GM21786 (cell line): ENCODE measurements around the gene VILL.
"Not testable (repeated sequence)": the region's sequence is repeated elsewhere in the genome, so short reads cannot be mapped to it uniquely, and the experiment has no call there.

Experiments used
- ATAC-seq: cut with Tn5 transposase; IDR thresholded peaks from one replicate; pipeline ENCODE4 v1.9.1; 2021; ENCODE audit not compliant: unreplicated experiment

VILL gene

DNA sequence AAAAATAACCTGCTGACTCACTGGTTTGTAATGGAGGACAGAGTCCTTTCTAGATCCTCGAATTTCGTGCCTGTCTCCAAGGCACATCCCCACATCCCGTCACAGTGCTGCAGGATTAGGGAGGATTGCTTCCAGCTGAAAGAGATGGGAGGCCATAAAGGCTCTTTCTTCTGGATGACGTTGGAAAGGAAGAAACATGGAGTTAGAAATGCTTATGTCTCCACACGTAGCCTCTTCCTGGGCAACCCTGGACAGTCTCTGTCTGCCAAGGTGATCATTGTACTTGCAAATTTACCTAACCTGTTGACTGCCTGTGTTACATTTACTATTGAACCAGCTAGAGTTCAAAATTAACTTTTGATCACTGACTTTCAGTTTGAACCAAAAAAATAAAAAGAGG, 27.6 kb upstream of the VILL start:
- ATAC-seq, result no peak

DNA sequence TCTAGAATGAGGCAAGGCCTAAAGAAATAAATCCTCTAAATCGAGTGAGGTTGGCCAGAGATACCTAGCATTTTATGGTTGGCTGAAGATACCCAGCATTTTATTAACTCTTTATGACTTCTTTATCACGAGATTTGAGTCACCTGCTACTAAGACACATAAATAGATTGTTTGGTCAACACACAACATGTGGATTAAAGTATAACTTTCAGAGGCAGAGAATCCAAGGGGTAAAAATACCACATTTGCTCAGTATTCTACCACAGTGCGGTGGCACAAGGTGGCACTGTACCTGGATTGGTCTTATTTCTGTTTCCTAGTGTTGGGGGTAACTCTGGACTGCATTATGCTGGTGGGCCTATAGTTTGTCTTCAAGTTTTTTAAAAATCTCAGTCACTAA, 27.0 kb upstream of the VILL start:
- ATAC-seq, result no peak

DNA sequence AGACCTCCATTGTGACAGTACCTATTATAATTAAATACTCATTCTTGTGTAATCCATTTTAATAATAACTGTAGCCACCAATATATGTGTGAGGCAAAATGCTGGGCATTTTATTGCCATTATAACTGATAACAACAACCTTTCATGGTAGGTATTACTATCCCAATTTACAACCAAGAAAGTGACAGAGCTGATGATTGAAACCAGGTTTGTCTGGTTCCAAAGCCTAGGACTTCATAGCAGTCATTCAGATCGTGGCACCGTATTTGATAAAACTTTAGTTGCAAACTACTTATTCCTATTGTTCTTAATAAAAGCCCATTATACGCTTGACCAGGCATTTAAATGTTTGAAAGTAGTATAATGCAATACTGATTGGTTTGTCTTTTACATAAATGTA, 26.4 kb upstream of the VILL start:
- ATAC-seq, result no peak

DNA sequence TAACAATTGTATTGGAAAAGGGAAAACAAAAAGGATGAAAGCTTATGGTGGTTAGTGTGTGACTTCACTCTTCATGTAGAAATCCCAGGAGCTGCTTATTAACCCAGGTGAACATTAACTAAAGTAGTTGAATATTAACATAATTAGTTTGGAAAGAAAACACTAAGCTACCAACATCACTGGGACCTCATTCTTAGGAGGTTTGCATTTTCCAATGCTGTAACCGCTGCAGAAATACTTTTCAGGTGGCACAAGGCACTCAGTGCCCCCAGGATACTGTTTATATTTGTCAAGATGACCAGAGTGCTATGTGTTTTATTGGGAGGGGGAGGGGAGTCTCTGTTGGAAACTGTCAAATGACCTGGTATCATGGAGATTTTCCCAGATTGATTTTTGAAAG, 25.9 kb upstream of the VILL start:
- ATAC-seq, result no peak

DNA sequence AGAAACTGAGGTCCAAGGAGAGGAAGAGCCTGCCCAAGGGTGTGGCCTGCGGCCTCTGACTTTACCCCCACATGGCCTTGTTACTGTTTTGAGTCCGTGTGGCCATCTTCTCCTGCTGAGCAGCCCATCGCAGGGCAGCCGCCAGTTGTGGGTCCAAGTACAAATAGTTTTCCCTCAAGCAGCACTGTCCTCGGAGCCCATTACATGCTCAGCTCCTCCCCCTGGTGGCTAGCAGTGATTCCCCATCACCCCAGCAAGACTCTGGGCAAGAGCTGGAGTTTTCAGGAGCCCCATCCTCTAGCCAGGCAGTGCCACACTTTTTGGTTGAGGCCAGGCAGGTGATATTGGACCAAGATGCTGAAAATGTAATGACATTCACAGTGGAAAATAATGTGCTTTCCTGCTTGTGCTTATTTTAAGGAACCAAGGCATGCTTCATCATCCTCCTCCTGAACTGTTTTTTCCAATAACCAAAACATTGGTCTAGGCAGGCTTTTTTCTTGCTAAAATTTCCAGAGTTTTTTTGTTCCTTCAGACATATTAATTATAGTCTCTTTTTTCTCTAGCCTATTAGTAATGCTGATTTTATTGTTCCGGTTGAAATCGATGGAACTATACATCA, 23.2 kb upstream of the VILL start:
- peak; percentile 57 for ATAC-seq

DNA sequence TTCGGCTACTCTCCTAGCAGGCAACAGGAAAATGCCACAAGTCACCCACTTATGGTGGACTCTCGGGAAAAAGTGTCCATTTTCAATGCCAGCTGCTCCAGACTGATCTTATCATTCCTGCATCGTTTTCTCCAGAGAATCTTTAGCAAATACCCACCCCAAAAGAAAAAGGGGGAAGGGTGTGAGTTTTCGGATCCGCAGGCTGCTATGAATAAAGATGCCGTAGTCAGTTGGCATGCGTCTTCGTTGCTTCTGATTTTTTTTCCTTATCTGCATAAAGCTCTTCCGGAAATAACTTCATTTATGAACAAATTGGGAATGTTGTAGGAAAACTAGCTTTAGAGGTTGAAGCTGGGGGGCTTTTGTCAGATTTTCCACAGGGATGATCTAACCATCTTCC, 22.4 kb upstream of the VILL start:
- ATAC-seq, result no peak

DNA sequence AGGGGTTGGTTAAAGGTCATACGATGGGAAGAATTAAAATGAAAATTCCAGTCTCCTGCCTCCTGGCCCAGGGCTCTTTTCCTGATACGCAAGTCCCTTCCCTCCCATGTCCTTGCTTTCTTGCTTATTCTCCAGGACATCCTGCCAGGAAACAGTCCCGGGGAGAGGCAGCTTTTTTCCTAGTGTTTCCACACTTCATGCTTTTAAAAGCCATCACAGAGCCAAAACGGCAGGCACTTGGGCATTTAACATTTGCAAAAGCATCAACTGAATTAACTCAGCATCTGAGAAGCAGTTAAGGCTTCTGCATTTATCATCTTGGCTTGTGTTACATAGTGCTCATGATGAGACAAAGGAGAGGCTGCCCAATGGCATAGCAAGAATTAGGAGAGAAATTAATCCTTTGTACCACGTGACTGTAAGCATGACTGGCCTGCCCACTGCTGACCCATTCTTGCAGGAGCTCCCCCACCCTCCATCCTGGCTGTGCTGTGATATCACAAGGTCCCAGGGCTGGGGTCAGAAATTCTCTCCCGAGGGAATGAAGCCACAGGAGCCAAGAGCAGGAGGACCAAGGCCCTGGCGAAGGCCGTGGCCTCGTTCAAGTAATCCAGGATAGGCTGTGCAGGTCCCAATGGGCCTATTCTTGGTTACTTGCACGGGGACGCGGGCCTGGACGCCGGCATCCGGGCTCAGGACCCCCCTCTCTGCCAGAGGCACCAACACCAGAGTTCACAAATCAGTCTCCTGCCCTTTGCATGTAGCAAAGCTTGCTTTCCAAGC, 21.6 kb upstream of the VILL start:
- ATAC-seq, result no peak

DNA sequence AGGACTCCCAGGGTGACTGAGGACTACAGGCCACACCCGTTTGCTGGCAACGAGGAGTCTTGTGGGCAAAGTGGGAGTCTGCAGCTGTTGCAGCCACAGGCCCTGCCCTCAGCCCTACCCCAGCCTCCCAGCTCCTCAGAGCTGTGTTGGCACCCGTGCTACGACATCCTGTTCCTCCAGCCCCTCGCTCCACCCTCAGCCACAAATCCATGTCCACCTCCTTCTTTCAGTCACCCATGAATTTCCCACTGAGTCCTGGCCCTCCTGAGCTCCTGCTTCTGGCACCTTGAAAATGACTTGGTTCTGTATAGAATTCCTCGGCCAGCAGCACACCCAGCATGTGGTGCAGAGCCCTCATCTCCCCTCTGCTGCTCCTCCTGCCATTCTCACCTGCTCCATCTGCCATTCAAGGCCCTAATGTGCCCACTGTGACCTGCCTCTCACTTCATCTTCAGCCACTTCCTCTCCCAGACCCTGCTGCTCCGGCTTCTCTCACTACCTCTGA, 20.9 kb upstream of the VILL start:
- no peak for ATAC-seq

DNA sequence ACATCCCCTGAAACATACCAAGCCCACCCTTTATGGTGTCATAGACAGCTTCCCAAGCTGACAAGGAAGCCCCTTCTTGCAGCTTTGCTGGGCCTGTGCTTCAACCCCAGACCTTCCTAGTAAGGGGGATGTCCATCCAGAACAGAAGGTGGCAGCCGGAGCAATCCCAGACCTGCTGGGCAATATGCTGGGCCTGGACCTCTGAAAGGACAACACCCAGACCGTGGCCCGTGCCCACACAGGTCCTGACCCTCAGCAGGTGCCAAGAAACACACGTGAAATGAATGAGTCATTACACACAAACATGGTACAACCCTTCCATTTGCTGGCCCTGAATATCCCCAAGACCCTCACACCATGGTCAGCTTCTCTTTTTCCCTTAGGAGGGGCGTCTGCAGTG, 19.8 kb upstream of the VILL start:
- ATAC-seq, result no peak

DNA sequence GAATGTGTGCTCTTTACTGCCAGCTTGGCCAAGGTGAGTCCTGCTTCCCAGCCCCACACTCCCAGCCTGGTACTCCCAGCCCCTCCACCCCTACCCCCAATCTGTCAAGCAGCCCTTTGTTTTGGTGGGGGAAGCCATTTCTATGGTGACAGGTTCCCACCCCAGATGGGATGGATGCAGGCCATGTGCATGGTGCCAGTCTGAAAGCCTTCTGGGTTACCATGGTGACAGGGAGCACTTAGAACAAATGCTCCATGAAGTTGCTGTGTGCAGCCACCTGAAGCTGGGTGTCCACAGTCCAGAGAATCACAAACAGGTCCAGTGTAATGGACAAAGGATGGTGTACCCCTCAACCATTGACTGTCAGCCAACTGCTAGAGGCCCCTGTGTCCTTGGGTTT, 19.1 kb upstream of the VILL start:
- no peak for ATAC-seq

DNA sequence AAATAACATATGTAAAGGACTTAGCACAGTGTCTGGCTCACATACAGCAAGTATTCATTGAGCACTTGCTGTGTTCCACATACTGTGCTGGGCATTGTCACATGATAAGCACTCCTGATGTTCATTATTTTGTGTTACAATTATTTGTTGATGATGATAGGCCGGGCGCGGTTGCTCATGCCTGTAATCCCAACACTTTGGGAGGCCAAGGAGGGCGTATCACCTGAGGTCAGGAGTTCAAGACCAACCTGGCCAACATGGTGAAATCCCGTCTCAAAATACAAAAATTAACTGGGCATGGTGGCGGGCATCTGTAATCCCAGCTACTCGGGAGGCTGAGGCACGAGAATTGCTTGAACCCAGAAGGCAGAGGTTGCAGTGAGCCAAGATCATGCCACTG, 18.5 kb upstream of the VILL start:
- ATAC-seq, result not testable (repeated sequence)

DNA sequence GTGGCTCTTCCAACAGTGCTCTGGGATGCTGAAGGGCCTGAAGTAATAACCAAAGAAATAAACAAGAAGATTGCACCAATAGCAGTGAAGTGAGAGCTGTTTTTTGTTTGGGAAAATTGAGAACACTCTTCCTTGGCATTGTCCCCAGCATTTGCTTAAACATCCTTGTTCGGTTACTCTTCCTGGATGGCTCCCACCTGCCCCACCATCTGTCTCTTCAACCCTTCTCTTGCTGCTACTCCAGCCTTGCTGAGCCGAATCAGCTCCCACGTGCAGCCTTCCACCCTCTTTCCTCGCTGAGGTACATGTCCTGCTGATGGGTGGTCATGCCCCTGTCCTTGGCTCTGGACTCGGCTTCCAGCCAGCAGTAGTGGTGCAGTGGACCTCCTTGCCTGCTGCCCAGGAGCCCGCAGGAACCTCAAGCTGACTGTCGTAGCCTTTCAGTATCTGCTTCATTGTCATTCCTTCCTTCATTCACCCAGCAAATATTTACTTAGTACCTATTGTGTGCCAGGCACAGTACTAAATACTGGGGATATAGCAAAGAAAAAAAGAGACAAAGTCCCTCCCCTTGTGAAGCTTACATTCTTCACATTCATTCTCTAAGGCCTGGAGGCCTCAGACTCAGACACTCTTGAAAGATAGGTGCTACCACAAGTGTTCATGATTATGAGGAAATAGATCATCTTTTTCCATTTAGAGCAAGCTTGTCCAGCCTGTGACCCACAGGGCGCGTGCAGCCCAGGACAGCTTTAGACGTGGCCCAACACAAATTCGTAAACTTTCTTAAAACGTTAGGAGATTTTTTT, 17.1 kb upstream of the VILL start:
- ATAC-seq, result no peak

DNA sequence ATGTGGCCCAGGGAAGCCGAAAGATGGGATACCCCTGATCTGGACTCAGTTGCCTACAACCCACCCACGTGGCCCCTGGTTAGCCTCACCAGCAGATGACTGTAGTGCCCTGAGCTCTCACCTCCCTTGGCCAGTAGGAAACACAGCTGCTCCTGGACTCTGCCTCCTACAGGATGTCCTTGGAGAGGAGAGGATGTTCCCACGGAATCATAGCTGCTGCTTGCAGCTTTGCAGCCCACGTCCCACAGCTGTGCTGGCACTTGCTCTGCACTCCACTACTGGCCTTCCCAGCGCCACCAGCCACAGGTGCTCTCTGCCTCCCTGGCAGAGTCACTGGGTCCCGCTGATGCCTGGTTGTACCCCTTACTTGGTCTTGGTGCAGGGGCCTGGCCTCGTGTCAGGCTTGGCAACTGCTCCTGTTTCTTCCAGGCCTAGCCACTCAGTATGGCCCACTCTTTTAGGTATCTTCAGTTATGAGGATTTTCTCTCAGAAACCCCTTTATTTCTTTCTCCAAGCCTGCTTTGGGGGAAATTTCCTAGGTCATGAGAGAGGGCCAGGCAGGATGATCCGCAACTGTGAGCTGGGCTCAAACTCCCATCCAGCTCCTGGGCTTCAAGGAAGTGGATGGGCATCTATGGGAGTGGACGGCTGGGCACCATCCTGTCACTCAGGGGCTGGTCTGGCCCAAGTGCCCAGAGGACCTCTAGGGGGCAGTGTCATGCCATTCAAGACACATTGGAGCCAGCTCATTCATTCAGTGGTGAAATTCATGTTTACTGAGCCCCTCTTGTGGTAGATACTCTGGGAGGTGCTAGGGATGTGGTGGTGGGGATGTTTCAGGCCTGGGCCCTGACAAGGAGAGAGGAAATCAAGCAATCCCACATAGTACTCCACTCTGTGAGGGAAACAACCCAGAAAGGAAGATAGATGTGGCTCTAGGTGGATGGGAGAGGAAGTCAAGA, 16.2 kb upstream of the VILL start:
- peak; percentile 89 for ATAC-seq

DNA sequence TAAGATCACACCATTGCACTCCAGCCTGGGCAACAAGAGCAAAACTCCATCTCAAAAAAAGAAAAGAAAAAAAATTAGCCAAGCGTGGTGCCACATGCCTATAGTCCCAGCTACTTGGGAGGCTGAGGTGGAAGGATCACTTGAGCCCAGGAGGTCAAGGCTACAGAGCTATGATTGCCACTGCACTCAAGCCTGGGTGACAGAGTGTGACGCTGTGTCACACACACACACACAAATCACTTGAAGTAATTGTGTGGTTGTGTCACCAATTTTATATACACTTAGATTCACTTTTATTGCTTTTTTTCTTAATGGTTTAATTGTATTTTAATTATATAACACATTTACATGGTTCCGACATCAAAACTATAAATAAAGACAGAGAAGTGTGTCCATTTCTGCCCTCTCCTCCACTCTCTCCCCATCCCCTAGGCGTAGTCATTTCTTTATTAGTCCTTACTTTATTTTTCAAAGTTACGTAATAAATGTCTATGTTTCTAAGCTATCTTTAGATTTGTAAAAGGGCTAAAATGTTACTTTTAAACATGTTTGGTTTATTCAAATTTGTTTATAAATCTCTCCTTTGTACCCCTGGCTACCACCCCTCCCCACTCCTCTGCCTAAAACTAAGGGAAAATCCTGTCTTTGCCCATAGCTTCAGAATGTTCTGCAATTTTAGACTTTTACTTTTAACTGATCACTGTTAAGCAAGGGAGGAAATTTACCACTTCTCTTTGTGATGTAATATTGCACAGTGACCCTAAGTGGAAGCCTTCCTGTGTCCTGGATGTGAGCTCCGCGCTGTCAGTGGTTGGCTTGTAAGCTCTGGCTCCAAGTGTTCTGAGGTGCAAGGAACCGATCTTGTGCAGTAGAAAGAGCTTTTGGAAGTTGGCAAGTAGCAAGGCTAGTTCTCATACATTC, 10.8 kb upstream of the VILL start:
- ATAC-seq, result no peak

DNA sequence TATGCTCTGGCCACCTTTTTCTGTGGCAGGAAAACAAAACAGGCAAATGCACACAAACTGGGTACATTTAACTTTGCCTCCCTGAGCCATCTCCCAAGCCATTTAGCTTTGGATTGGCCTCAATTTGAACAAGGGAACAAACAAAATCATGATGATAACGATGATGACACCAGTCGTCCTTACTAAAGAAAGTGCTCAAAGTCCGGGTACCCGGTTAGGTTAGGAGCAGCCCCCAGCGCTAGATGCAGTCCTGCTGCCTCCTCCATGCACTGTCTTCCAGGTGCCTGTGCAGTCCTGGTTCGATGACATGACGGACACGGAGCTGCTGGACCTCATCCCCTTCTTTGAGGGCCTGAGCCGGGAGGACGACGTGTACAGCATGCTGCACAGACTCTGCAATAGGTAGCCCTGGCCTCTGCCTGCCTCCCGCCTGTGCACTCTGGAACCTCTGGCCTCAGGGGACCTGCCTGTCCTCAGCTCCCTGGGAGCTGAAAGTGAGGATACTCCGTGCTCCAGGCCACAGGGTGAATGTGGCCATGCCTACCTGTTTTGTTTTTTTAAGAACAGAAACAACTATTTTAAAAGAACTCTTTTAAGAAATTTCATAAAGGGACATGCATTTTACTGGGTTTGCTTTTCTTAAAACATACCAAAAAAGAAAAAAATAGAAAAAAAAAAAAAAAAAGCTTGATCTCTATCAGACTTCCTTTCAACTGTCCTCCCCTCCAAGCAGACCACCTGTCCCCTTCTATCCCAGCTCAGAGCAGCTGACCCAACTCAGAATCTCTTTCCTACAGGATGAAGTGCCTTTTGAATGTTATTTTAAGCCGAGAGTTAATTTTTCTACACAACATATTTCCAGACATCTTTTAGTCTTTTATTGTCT, 9.9 kb upstream of the VILL start:
- ATAC-seq, result no peak

DNA sequence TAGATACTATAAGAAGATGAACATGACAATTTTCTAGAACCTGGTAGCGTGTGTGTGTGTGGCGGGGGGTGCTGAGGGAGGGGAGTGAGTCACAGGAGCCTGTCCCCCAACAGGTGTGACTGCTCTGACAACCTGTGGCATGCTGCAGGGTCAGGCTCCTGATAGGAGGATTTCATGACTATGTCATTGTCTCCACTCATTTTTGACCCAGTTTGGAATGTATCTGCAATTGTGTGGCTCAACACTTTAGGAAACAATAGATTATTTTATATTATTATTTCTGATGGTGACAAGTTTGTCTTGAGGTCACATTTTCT, 9.3 kb upstream of the VILL start:
- no peak for ATAC-seq

DNA sequence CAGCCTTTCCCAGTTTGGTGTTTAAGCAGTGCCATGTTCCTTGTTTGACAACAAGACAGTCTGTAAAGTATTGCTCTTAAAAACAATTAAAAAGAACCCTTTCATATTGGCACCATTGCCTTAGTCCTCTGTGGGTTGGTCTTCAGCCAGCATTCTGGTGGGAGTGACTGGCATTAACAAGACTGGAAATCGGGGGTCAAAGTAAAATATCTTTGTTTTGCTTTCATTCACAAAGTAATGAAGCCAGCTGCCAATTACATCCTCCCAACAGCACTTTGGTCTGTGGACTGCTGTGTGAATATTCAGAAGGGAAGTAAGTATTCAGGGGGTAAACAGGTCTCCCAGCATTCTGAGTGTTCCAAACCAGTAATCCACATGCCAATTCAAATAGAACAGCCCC, 8.3 kb upstream of the VILL start:
- no peak for ATAC-seq

DNA sequence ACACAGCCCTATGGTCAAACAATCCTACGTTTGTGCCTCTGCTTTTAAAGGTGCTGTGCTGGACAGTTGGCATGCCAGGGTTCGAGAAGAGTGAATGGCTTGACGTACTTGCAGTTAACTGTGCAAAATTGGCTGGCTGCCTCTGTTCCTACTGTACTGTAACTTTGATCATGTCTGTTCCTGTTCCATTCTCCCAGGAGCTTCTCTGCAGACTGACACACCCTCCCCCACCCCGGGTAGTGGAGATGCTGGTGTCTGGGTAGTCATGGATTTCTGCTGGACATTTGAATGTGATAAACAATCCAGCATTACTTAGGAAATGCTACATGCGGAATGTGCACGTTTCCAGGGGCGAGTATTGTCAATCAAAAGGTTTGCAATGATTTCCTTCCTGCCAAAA, 6.5 kb upstream of the VILL start:
- ATAC-seq, result no peak

DNA sequence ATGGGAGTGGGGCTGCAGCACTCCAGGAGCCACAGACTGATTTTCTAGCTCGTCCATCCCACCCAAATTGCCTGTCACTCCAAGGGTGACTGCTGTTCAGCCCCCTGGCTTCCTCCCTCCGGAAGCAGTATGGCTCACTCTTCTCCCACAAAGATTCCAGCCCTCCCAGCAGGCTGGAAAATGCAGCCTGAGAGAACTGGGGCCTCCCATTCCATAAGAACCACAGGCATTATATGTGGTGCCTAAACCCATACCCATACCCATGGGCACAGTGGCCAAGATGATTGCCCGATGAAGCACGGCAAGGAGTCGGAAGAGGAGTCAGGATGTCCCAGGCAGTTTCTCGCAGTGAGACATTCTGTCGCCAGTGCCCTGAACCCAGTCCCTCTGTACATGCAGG, 6.0 kb upstream of the VILL start:
- ATAC-seq, result no peak
